Measurements from ENCODE around the gene MEI4.

GRCh38 chr6:77778527-77778926, 125.7 kb downstream of the MEI4 start:
- TF ChIP-seq CTCF (IDR thresholded peaks at IDR 0.05) (no peak), POLR2A (IDR thresholded peaks at IDR 0.05) (no peak)

Data from thyroid gland (tissue), 4 donors.